ENCODE data around the gene CCDC66.
"Not testable (repeated sequence)": the region's sequence is repeated elsewhere in the genome, so short reads cannot be mapped to it uniquely, and the experiment has no call there.

Gene CCDC66

DNA sequence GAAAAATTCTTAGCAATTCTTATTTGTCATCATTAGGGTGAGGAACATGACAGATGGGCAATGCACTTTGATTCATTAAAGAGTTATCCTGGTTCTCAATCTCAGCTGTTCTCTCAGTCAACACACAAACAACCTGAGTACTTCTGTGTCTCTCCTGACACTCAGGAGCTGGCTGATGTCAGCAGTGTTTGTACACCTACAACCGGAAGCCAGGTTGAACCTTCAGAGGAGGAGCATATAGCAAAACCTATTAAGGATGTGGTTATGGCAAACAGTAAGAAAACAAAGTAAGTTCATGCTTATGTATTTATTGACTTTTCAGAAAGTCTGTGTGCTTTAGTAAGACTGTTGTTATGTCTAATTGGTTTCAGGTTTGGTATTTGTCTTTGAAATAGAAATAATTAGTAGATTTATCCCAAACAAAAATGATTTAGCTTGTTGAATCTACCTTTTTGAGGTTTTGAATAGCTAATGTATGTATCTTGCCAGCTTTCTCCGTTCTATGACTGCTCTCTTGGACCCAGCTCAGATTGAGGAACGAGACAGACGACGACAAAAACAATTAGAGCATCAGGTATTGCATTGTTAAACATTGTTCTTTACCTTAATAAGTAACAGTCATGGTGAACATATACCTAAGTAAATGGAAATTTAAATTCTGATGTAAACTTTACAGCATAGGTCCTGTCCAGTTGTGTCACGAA, 36.6 kb downstream of the CCDC66 start:
- H2AFZ ChIP-seq (ENCODE audit: low read depth, low read length): no peak overlapping the region
- H2AK5ac ChIP-seq (ENCODE audit: low read length, severe bottlenecking): no peak overlapping the region
- DNase-seq: no peak
- H4K91ac ChIP-seq (ENCODE audit: low read length): no peak overlapping the region
- H3K27ac ChIP-seq (ENCODE audit: low read length, poor library complexity, severe bottlenecking): no peak overlapping the region
- H2BK120ac ChIP-seq (ENCODE audit: low read depth, low read length): no peak overlapping the region
- no peak overlapping the region for H3K14ac ChIP-seq (ENCODE audit: low read length in 2 of 2)
- peaks cover 4 to 42% of the 10 kb centered on the region in 2 experiments for H3K36me3 ChIP-seq (ENCODE audit: control insufficient read depth in 1 of 2, insufficient read depth in 2 of 2, low read depth in 1 of 2, low read length in 2 of 2)
- H3K18ac ChIP-seq (ENCODE audit: low read depth in 1 of 2, low read length in 2 of 2): no peak overlapping the region
- H4K8ac ChIP-seq (ENCODE audit: low read length): no peak overlapping the region
- peaks cover 3% of the 10 kb centered on the region for H3K4me1 ChIP-seq (ENCODE audit: control insufficient read depth, insufficient read depth, low read depth, low read length)
- no peak overlapping the region for H3K4ac ChIP-seq (ENCODE audit: low read depth in 1 of 2, low read length in 2 of 2)
- H3K79me1 ChIP-seq (replicated peaks; ENCODE audit: low read length, poor library complexity, severe bottlenecking): peaks cover 3% of the 10 kb centered on the region
- no peak overlapping the region for H2BK12ac ChIP-seq (ENCODE audit: low read length in 2 of 2)
- no peaks in the 10 kb centered on the region for H3K9me3 ChIP-seq (ENCODE audit: control insufficient read depth, low read length)
- no peak overlapping the region for H3K9ac ChIP-seq (ENCODE audit: low read length)
- WGBS: 86% methylated on average over 4 of the region's 6 CpGs
- H3K23ac ChIP-seq (ENCODE audit: low read length in 2 of 2): no peak overlapping the region
- H2BK15ac ChIP-seq (ENCODE audit: low read depth, poor library complexity, severe bottlenecking): no peak overlapping the region
- H2BK5ac ChIP-seq (ENCODE audit: low read depth, low read length, poor library complexity, severe bottlenecking): no peak overlapping the region
- no peaks in the 10 kb centered on the region for H3K27me3 ChIP-seq (ENCODE audit: control insufficient read depth in 1 of 2, insufficient read depth in 1 of 2, low read length in 2 of 2)
- H3K4me3 ChIP-seq (ENCODE audit: insufficient read depth in 1 of 2, low read depth in 1 of 2, low read length in 2 of 2): no peak overlapping the region
- no peak overlapping the region for H3K4me2 ChIP-seq (ENCODE audit: low read length, poor library complexity, severe bottlenecking)

- H3K27me3 ChIP-seq (ENCODE audit: control insufficient read depth in 1 of 2, insufficient read depth in 1 of 2, low read length in 2 of 2): no peaks in the 10 kb centered on the region
- H3K14ac ChIP-seq (ENCODE audit: low read length in 2 of 2): no peak overlapping the region
- no peaks in the 10 kb centered on the region for H3K9me3 ChIP-seq (ENCODE audit: control insufficient read depth, low read length)
- no peak for DNase-seq
- no peaks in the 10 kb centered on the region for H3K4me1 ChIP-seq (ENCODE audit: control insufficient read depth, insufficient read depth, low read depth, low read length)
- no peak overlapping the region for H2BK5ac ChIP-seq (ENCODE audit: low read depth, low read length, poor library complexity, severe bottlenecking)
- peaks cover 3% of the 10 kb centered on the region for H3K79me1 ChIP-seq (replicated peaks; ENCODE audit: low read length, poor library complexity, severe bottlenecking)
- H2AFZ ChIP-seq (ENCODE audit: low read depth, low read length): no peak overlapping the region
- H3K27ac ChIP-seq (ENCODE audit: low read length, poor library complexity, severe bottlenecking): no peak overlapping the region
- H4K91ac ChIP-seq (ENCODE audit: low read length): no peak overlapping the region
- H3K4ac ChIP-seq (ENCODE audit: low read depth in 1 of 2, low read length in 2 of 2): no peak overlapping the region
- H3K4me2 ChIP-seq (ENCODE audit: low read length, poor library complexity, severe bottlenecking): no peak overlapping the region
- no peak overlapping the region for H2BK120ac ChIP-seq (ENCODE audit: low read depth, low read length)
- no peak overlapping the region for H2AK5ac ChIP-seq (ENCODE audit: low read length, severe bottlenecking)
- no peak overlapping the region for H3K18ac ChIP-seq (ENCODE audit: low read depth in 1 of 2, low read length in 2 of 2)
- H3K36me3 ChIP-seq (ENCODE audit: control insufficient read depth in 1 of 2, insufficient read depth in 2 of 2, low read depth in 1 of 2, low read length in 2 of 2): peaks cover 4 to 44% of the 10 kb centered on the region in 2 experiments
- no peak overlapping the region for H4K8ac ChIP-seq (ENCODE audit: low read length)
- 84% methylated on average over 5 of the region's 11 CpGs for WGBS
- H3K9ac ChIP-seq (ENCODE audit: low read length): no peak overlapping the region
- no peak overlapping the region for H3K23ac ChIP-seq (ENCODE audit: low read length in 2 of 2)
- H2BK15ac ChIP-seq (ENCODE audit: low read depth, poor library complexity, severe bottlenecking): no peak overlapping the region
- H2BK12ac ChIP-seq (ENCODE audit: low read length in 2 of 2): no peak overlapping the region
- no peak overlapping the region for H3K4me3 ChIP-seq (ENCODE audit: insufficient read depth in 1 of 2, low read depth in 1 of 2, low read length in 2 of 2)
Observed at GRCh38 chr3:56595975-56596840, 39.2 kb downstream of the CCDC66 start.

DNA sequence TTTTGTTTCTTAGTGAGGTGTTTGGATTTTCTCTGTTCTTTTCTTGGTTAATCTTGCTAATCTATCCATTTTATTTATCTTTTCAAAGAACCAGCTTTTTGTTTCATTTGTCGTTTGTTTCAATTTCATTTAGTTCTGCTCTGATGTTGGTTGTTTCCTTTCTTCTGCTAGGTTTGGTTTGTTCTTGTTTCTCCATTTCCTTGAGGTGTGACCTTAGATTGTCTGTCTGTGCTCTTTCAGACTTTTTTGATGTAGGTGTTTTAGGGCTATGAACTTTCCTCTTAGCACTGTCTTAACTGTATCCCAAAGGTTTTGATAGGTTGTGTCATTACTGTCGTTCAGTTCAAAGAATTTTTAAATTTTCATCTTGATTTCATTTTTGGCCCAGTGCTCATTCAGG, 51.5 kb downstream of the CCDC66 start:
- not testable (repeated sequence) for H3K18ac ChIP-seq (ENCODE audit: low read depth in 1 of 2, low read length in 2 of 2); H3K4me1 ChIP-seq (ENCODE audit: control insufficient read depth, insufficient read depth, low read depth, low read length); H3K23ac ChIP-seq (ENCODE audit: low read length in 2 of 2); H3K14ac ChIP-seq (ENCODE audit: low read length in 2 of 2); H3K9ac ChIP-seq (ENCODE audit: low read length); H2AFZ ChIP-seq (ENCODE audit: low read depth, low read length); H3K27ac ChIP-seq (ENCODE audit: low read length, poor library complexity, severe bottlenecking); H3K9me3 ChIP-seq (ENCODE audit: control insufficient read depth, low read length); H3K4me2 ChIP-seq (ENCODE audit: low read length, poor library complexity, severe bottlenecking); H3K4ac ChIP-seq (ENCODE audit: low read depth in 1 of 2, low read length in 2 of 2); H4K91ac ChIP-seq (ENCODE audit: low read length); H2BK5ac ChIP-seq (ENCODE audit: low read depth, low read length, poor library complexity, severe bottlenecking); H3K4me3 ChIP-seq (ENCODE audit: insufficient read depth in 1 of 2, low read depth in 1 of 2, low read length in 2 of 2); H4K8ac ChIP-seq (ENCODE audit: low read length); H3K27me3 ChIP-seq (ENCODE audit: control insufficient read depth in 1 of 2, insufficient read depth in 1 of 2, low read length in 2 of 2); H2BK120ac ChIP-seq (ENCODE audit: low read depth, low read length); DNase-seq; H2BK15ac ChIP-seq (ENCODE audit: low read depth, poor library complexity, severe bottlenecking); H2AK5ac ChIP-seq (ENCODE audit: low read length, severe bottlenecking); H2BK12ac ChIP-seq (ENCODE audit: low read length in 2 of 2)
- H3K79me1 ChIP-seq (replicated peaks; ENCODE audit: low read length, poor library complexity, severe bottlenecking): peaks cover 23% of the 10 kb centered on the region
- peaks cover 25 to 40% of the 10 kb centered on the region in 2 experiments for H3K36me3 ChIP-seq (ENCODE audit: control insufficient read depth in 1 of 2, insufficient read depth in 2 of 2, low read depth in 1 of 2, low read length in 2 of 2)
- WGBS: no CpG with 5 or more reads among the region's 2 CpGs

- H2BK15ac ChIP-seq (ENCODE audit: low read depth, poor library complexity, severe bottlenecking): no peak overlapping the region
- H3K4ac ChIP-seq (ENCODE audit: low read depth in 1 of 2, low read length in 2 of 2): no peak overlapping the region
- H2BK12ac ChIP-seq (ENCODE audit: low read length in 2 of 2): no peak overlapping the region
- DNase-seq: no peak
- H2BK120ac ChIP-seq (ENCODE audit: low read depth, low read length): no peak overlapping the region
- H3K27me3 ChIP-seq (ENCODE audit: control insufficient read depth in 1 of 2, insufficient read depth in 1 of 2, low read length in 2 of 2): no peaks in the 10 kb centered on the region
- H3K4me3 ChIP-seq (ENCODE audit: insufficient read depth in 1 of 2, low read depth in 1 of 2, low read length in 2 of 2): no peak overlapping the region
- no peak overlapping the region for H2BK5ac ChIP-seq (ENCODE audit: low read depth, low read length, poor library complexity, severe bottlenecking)
- H4K91ac ChIP-seq (ENCODE audit: low read length): no peak overlapping the region
- H3K9me3 ChIP-seq (ENCODE audit: control insufficient read depth, low read length): peaks cover 2% of the 10 kb centered on the region
- 94% methylated on average over 6 of the region's 7 CpGs for WGBS
- H3K4me1 ChIP-seq (ENCODE audit: control insufficient read depth, insufficient read depth, low read depth, low read length): no peaks in the 10 kb centered on the region
- no peak overlapping the region for H2AFZ ChIP-seq (ENCODE audit: low read depth, low read length)
- no peak overlapping the region for H4K8ac ChIP-seq (ENCODE audit: low read length)
- peaks cover 21% of the 10 kb centered on the region for H3K79me1 ChIP-seq (replicated peaks; ENCODE audit: low read length, poor library complexity, severe bottlenecking)
- H3K23ac ChIP-seq (ENCODE audit: low read length in 2 of 2): no peak overlapping the region
- no peak overlapping the region for H3K27ac ChIP-seq (ENCODE audit: low read length, poor library complexity, severe bottlenecking)
- H3K4me2 ChIP-seq (ENCODE audit: low read length, poor library complexity, severe bottlenecking): no peak overlapping the region
- H2AK5ac ChIP-seq (ENCODE audit: low read length, severe bottlenecking): no peak overlapping the region
- H3K36me3 ChIP-seq (ENCODE audit: control insufficient read depth in 1 of 2, insufficient read depth in 2 of 2, low read depth in 1 of 2, low read length in 2 of 2): peaks cover 24 to 50% of the 10 kb centered on the region in 2 experiments
- H3K14ac ChIP-seq (ENCODE audit: low read length in 2 of 2): no peak overlapping the region
- no peak overlapping the region for H3K18ac ChIP-seq (ENCODE audit: low read depth in 1 of 2, low read length in 2 of 2)
- no peak overlapping the region for H3K9ac ChIP-seq (ENCODE audit: low read length)
Observed at GRCh38 chr3:56610669-56611335, 53.8 kb downstream of the CCDC66 start.

Data from mesenchymal stem cell (in vitro differentiated cells and primary cell).